Spleen (tissue), 11 donors: ENCODE measurements around the gene PRR16. TPM values are rescaled to one million over a fixed set of nuclear protein-coding genes. Genes with fewer than 3 reads are reported as not detected.

ENCODE experiments used
- DNase-seq: peaks from one replicate; pipeline ENCODE4 v3.0.0-alpha.2; 2020
- H3K27ac ChIP-seq, 8 donors: fragments of 200-600 bp; sonication (generic) in 7 of 8; 1 replicate in 4 of 8; 2 replicates in 4 of 8; pipeline versions ENCODE4 v1.5.0 to v1.8.0; 2016 to 2021; ENCODE audit warnings: inconsistent platforms in 4 of 8, mild to moderate bottlenecking in 4 of 8, moderate library complexity in 1 of 8
- H3K27me3 ChIP-seq, 7 donors: fragments of 200-600 bp; sonication (generic) in 6 of 7; replicated peaks in 1 of 7; 1 replicate in 4 of 7; 2 replicates in 3 of 7; pipeline versions ENCODE4 v1.5.0 to v1.8.0; 2016 to 2021; ENCODE audit warnings: inconsistent platforms in 3 of 7, mild to moderate bottlenecking in 1 of 7
- H3K36me3 ChIP-seq, 6 donors: fragments of 200-600 bp; sonication (generic) in 5 of 6; 1 replicate in 4 of 6; 2 replicates in 2 of 6; pipeline versions ENCODE4 v1.5.0 to v1.8.0; 2016 to 2021; ENCODE audit warnings: inconsistent platforms in 2 of 6
- H3K4me1 ChIP-seq, 6 donors: fragments of 200-600 bp; sonication (generic) in 5 of 6; 1 replicate in 3 of 6; 2 replicates in 3 of 6; pipeline versions ENCODE4 v1.5.0 to v1.8.0; 2016 to 2021; ENCODE audit warnings: inconsistent platforms in 3 of 6
- H3K4me3 ChIP-seq, 8 donors: fragments of 200-600 bp; sonication (generic) in 7 of 8; 1 replicate in 4 of 8; 2 replicates in 4 of 8; pipeline versions ENCODE4 v1.5.0 to v1.8.0; 2016 to 2021; ENCODE audit warnings: inconsistent platforms in 4 of 8, mild to moderate bottlenecking in 4 of 8, moderate library complexity in 2 of 8
- H3K9me3 ChIP-seq, 8 donors: fragments of 200-600 bp; sonication (generic) in 7 of 8; 1 replicate in 4 of 8; 2 replicates in 4 of 8; pipeline versions ENCODE4 v1.5.0 to v1.8.0; 2016 to 2021; ENCODE audit warnings: inconsistent platforms in 4 of 8
- POLR2A ChIP-seq, 3 donors: fragments of 450-650 bp; IDR thresholded peaks; one replicate each; pipeline ENCODE4 v1.5.1; 2017; ENCODE audit warnings: antibody characterized with exemption in 3 of 3, mild to moderate bottlenecking in 1 of 3
- POLR2AphosphoS5 ChIP-seq, 3 donors: sonication (generic); formaldehyde crosslinking; IDR thresholded peaks; one replicate each; pipeline ENCODE4 v1.5.1; 2017; ENCODE audit warnings: antibody characterized with exemption in 3 of 3
- WGBS, 5 donors: extraction: QIAGEN DNeasy Blood & Tissue Kit in 3 of 5; methylation state at CpG; one replicate each; pipeline versions ENCODE4 v1.1.5 to v1.1.7; 2013 to 2018; 5-methylcytosine and 5-hydroxymethylcytosine counted together
- intact Hi-C: fragments of 100-400 bp; cut with DNase I; formaldehyde crosslinking; loops from one replicate; pipeline ENCODE4 v1.15.0; 2023; ENCODE audit warnings: low total_unique reads
- polyA plus RNA-seq, 3 donors: library from polyadenylated mRNA; stranded (reverse); fragments of 200-250 nt; gene quantifications; one replicate each; pipeline ENCODE4 v1.2.1, GENCODE V29; 2013
- total RNA-seq, 7 donors: library from RNA; depleted of rRNA in 3 of 7; stranded (reverse); fragments of >200 nt in 3 of 7; fragmentation: NEBNext Ultra II Directional in 4 of 7; extraction: Animal tissue kit (Norgen Biotek cat#: 25700) in 4 of 7; gene quantifications; one replicate each; pipeline versions ENCODE4 v1.1.0 to v1.2.1, GENCODE V29; 2016 to 2021
- TF ChIP-seq, protein P1 (sequence below), 11 experiments: fragments of 200-600 bp in 7 of 11; fragments of 450-650 bp in 4 of 11; sonication (generic) in 4 of 11; IDR thresholded peaks in 8 of 11; conservative IDR thresholded peaks in 3 of 11; 1 replicate in 7 of 11; 2 replicates in 4 of 11; pipeline versions ENCODE4 v1.4.0 to v1.8.0; 2016 to 2021; ENCODE audit warnings: antibody characterized with exemption in 11 of 11, inconsistent platforms in 4 of 11, mild to moderate bottlenecking in 1 of 11
- donor health status: healthy with polysubstance abuse.
- donor health status: DM: no; HTN: no; CAD: no; lungs with moderate emphysema.
- donor health status: DM: no; HTN: no; CAD: no.
- donor health status: Bipolar disorder and iron deficiency.
- donor health status: healthy.
- donor health status: DM: no; HTN: no; CAD: no.
- donor health status: DM: yes; HTN: yes; CAD: no.

PRR16 gene
- total and polyA plus RNA-seq, 10 donors: 0.61 to 4.5 (median 2.1) TPM

- H3K9me3 ChIP-seq: peaks cover 0 to 4% (median 0%) of the 10 kb centered on the region in 8 donors
- no peaks in the 10 kb centered on the region for H3K4me1 ChIP-seq
- no peak overlapping the region for H3K27ac ChIP-seq
- no peaks in the 10 kb centered on the region for H3K36me3 ChIP-seq
- no peak overlapping the region for H3K4me3 ChIP-seq
- no peak for DNase-seq
- 77 to 90% (median 84%) methylated on average over 4 of the region's 4 CpGs for WGBS, 5 donors
- H3K27me3 ChIP-seq: no peaks in the 10 kb centered on the region
- no peak for TF ChIP-seq POLR2A (IDR thresholded peaks at IDR 0.05)
- TF ChIP-seq, protein P1, sequence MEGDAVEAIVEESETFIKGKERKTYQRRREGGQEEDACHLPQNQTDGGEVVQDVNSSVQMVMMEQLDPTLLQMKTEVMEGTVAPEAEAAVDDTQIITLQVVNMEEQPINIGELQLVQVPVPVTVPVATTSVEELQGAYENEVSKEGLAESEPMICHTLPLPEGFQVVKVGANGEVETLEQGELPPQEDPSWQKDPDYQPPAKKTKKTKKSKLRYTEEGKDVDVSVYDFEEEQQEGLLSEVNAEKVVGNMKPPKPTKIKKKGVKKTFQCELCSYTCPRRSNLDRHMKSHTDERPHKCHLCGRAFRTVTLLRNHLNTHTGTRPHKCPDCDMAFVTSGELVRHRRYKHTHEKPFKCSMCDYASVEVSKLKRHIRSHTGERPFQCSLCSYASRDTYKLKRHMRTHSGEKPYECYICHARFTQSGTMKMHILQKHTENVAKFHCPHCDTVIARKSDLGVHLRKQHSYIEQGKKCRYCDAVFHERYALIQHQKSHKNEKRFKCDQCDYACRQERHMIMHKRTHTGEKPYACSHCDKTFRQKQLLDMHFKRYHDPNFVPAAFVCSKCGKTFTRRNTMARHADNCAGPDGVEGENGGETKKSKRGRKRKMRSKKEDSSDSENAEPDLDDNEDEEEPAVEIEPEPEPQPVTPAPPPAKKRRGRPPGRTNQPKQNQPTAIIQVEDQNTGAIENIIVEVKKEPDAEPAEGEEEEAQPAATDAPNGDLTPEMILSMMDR (IDR thresholded peaks at IDR 0.05 in 8 of 11, conservative IDR thresholded peaks at IDR 0.05 in 3 of 11): no peak
- no peak for TF ChIP-seq POLR2AphosphoS5 (IDR thresholded peaks at IDR 0.05)
- intact Hi-C loops: no loop called here
Measured at GRCh38 chr5:120502531-120502930, 38.4 kb downstream of the PRR16 start.

DNA sequence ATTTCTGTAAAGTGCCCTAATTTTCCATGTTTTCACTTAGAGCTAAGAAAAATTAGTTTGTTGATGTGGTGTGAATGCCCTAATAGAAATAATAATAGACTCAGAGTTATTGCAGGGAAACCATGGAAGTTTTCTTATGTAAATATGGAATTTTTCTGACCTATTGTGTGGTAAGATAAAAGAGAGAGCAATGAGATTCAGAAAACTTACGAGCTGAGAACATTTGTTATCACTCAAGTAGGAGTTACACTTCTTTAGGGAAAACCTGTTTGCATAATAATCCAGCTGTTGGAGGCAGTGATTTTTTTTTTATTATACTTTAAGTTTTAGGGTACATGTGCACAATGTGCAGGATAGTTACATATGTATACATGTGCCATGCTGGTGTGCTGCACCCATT lies 39.2 kb downstream of the PRR16 start:
- Histone ChIP-seq H3K4me3 (no peak overlapping the region), H3K9me3 (peaks cover 0 to 4% (median 0%) of the 10 kb centered on the region in 8 donors), H3K4me1 (no peaks in the 10 kb centered on the region), H3K27ac (no peak overlapping the region), H3K36me3 (no peaks in the 10 kb centered on the region), H3K27me3 (no peaks in the 10 kb centered on the region)
- 54 to 87% (median 72%) methylated on average over 1 of the region's 1 CpG for WGBS, 5 donors
- TF ChIP-seq, protein P1 (IDR thresholded peaks at IDR 0.05 in 8 of 11, conservative IDR thresholded peaks at IDR 0.05 in 3 of 11): no peak
- TF ChIP-seq POLR2A (IDR thresholded peaks at IDR 0.05) (no peak), POLR2AphosphoS5 (IDR thresholded peaks at IDR 0.05) (no peak)
- intact Hi-C loops: no loop called here
- no peak for DNase-seq

DNA sequence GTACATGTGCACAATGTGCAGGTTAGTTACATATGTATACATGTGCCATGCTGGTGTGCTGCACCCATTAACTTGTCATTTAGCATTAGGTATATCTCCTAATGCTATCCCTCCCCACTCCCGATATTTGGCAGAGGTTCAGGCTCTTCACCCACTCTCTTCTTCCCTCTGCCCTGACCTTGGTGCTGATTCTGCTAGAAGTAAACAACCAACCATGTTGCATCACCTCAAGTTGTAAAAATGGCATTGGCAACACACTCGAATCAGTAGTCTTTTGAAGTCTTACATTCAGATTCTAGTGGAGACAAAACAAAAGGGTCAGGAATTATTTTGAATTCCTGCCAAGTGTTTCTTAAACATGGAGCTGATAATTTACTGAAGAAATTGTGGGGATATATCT lies 40.0 kb downstream of the PRR16 start:
- TF ChIP-seq POLR2AphosphoS5 (IDR thresholded peaks at IDR 0.05) (no peak), POLR2A (IDR thresholded peaks at IDR 0.05) (no peak)
- TF ChIP-seq, protein P1 (IDR thresholded peaks at IDR 0.05 in 8 of 11, conservative IDR thresholded peaks at IDR 0.05 in 3 of 11): no peak
- peaks cover 0 to 4% (median 0%) of the 10 kb centered on the region in 8 donors for H3K9me3 ChIP-seq
- intact Hi-C loops: no loop called here
- no peak overlapping the region for H3K27ac ChIP-seq
- no peaks in the 10 kb centered on the region for H3K27me3 ChIP-seq
- H3K4me1 ChIP-seq: no peaks in the 10 kb centered on the region
- 82 to 91% (median 88%) methylated on average over 2 of the region's 2 CpGs for WGBS, 5 donors
- H3K4me3 ChIP-seq: no peak overlapping the region
- no peaks in the 10 kb centered on the region for H3K36me3 ChIP-seq
- DNase-seq: no peak

DNA sequence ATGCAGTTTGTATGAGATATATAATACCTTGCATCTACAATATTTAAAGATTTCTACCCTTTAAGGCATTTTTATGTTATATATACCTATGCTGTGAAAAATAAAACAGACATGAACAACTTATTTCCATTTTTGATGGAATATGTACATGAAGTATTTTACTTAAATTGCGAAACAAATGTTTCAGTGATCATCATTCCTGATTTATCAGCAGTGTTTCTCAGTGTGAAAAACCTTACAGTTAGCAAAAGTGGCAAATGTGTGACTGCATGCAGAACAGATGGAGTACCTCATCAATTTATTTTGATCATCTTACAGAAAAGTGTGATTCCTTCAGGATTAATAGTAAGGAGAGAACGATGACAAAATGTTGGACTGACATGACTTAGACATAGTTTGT lies 43.1 kb downstream of the PRR16 start:
- Histone ChIP-seq H3K4me3 (no peak overlapping the region), H3K9me3 (peaks cover 0 to 4% (median 0%) of the 10 kb centered on the region in 8 donors), H3K27me3 (no peaks in the 10 kb centered on the region), H3K27ac (no peak overlapping the region), H3K4me1 (no peaks in the 10 kb centered on the region), H3K36me3 (no peaks in the 10 kb centered on the region)
- DNase-seq: no peak
- TF ChIP-seq POLR2A (IDR thresholded peaks at IDR 0.05): no peak
- TF ChIP-seq, protein P1 (IDR thresholded peaks at IDR 0.05 in 8 of 11, conservative IDR thresholded peaks at IDR 0.05 in 3 of 11): no peak
- TF ChIP-seq POLR2AphosphoS5 (IDR thresholded peaks at IDR 0.05): no peak
- intact Hi-C loops: no loop called here
- WGBS, 5 donors: 75 to 85% (median 82%) methylated on average over 2 of the region's 2 CpGs
